Activated gamma-delta T cell treated with Interleukin-2 at 50 U/mL for 16 hours (primary cell): ENCODE data around the gene TBC1D3I.
A peak's percentile ranks its signal among the peaks of the same experiment; 100 is the strongest.
"Not testable (repeated sequence)": the region's sequence is repeated elsewhere in the genome, so short reads cannot be mapped to it uniquely, and the experiment has no call there.

Experiments
- DNase-seq: peaks from one replicate; pipeline ENCODE4 v3.0.0-alpha.2; 2020

Gene TBC1D3I

GRCh38 chr17:36264470-36264869 lies at the start of gene TBC1D3I:
Gene TBC1D3I, minus strand, starts transcription at chr17:36264570. Its CDS starts 1,585 bp downstream, at chr17:36262985.
- not testable (repeated sequence) for DNase-seq

GRCh38 chr17:36295161-36295560 lies 30.8 kb upstream of the TBC1D3I start:
- not testable (repeated sequence) for DNase-seq

- DNase-seq = not testable (repeated sequence)
Observed at GRCh38 chr17:36289965-36290612, 25.7 kb upstream of the TBC1D3I start.

- DNase-seq = not testable (repeated sequence)
Observed at GRCh38 chr17:36284219-36284618, 19.8 kb upstream of the TBC1D3I start.

- DNase-seq = not testable (repeated sequence)
Observed at GRCh38 chr17:36283256-36283655, 18.9 kb upstream of the TBC1D3I start.

- not testable (repeated sequence) for DNase-seq
Observed at GRCh38 chr17:36242046-36242445, 22.3 kb downstream of the TBC1D3I start.

- DNase-seq = peak; percentile 45
Observed at GRCh38 chr17:36229644-36230043, 34.7 kb downstream of the TBC1D3I start.

- not testable (repeated sequence) for DNase-seq
Observed at GRCh38 chr17:36222967-36223366, 41.4 kb downstream of the TBC1D3I start.

GRCh38 chr17:36221581-36222100 lies 42.7 kb downstream of the TBC1D3I start:
- not testable (repeated sequence) for DNase-seq

- DNase-seq = not testable (repeated sequence)
Observed at GRCh38 chr17:36220737-36221580, 43.4 kb downstream of the TBC1D3I start.

GRCh38 chr17:36219556-36219955 lies 44.8 kb downstream of the TBC1D3I start:
- not testable (repeated sequence) for DNase-seq

- DNase-seq = not testable (repeated sequence)
Observed at GRCh38 chr17:36215406-36216308, 48.7 kb downstream of the TBC1D3I start.

GRCh38 chr17:36214918-36215317 lies 49.5 kb downstream of the TBC1D3I start:
- no peak for DNase-seq

- DNase-seq = no peak
Observed at GRCh38 chr17:36213695-36214094, 50.7 kb downstream of the TBC1D3I start.

- DNase-seq = no peak
Observed at GRCh38 chr17:36212966-36213365, 51.4 kb downstream of the TBC1D3I start.

GRCh38 chr17:36212272-36212605 lies 52.1 kb downstream of the TBC1D3I start:
- DNase-seq = no peak

- DNase-seq = not testable (repeated sequence)
Observed at GRCh38 chr17:36211484-36212271, 52.7 kb downstream of the TBC1D3I start.

- not testable (repeated sequence) for DNase-seq
Observed at GRCh38 chr17:36210439-36211211, 53.7 kb downstream of the TBC1D3I start, which contains the start of gene CCL4L2. Gene CCL4L2, plus strand, starts transcription at chr17:36211063.

GRCh38 chr17:36209575-36209974 lies 54.8 kb downstream of the TBC1D3I start:
- no peak for DNase-seq

GRCh38 chr17:36207383-36207782 lies 57.0 kb downstream of the TBC1D3I start:
- not testable (repeated sequence) for DNase-seq

- DNase-seq = not testable (repeated sequence)
Observed at GRCh38 chr17:36206486-36206821, 57.9 kb downstream of the TBC1D3I start.
